CD4-positive, alpha-beta T cell treated with Interleukin-4 for 1 hour (primary cell): ENCODE data around the gene F10.

Source experiments
- DNase-seq, 2 donors: peaks; one replicate each; pipeline ENCODE4 v3.0.0-alpha.2; 2020 to 2022

The F10 gene

GRCh38 chr13:113140677-113141600, 18.3 kb downstream of the F10 start:
- DNase-seq: peak in 1 of 2 donors; percentile 7

- no peak for DNase-seq
Observed at GRCh38 chr13:113141601-113141970, 19.0 kb downstream of the F10 start.

GRCh38 chr13:113142876-113143275, 20.3 kb downstream of the F10 start:
- no peak for DNase-seq

GRCh38 chr13:113143466-113144254, 21.1 kb downstream of the F10 start:
- DNase-seq: no peak

- DNase-seq: no peak
Observed at GRCh38 chr13:113144255-113144629, 21.6 kb downstream of the F10 start.

- no peak for DNase-seq
Observed at GRCh38 chr13:113145496-113145895, 22.9 kb downstream of the F10 start.

- DNase-seq: no peak
Observed at GRCh38 chr13:113145911-113146598, 23.5 kb downstream of the F10 start.

GRCh38 chr13:113146750-113147149, 24.2 kb downstream of the F10 start:
- no peak for DNase-seq

GRCh38 chr13:113147206-113147605, 24.6 kb downstream of the F10 start:
- no peak for DNase-seq

GRCh38 chr13:113148407-113148806, 25.8 kb downstream of the F10 start:
- DNase-seq: no peak

- no peak for DNase-seq
Observed at GRCh38 chr13:113148940-113149503, 26.4 kb downstream of the F10 start.

GRCh38 chr13:113149711-113150549, 27.3 kb downstream of the F10 start:
- DNase-seq: no peak

GRCh38 chr13:113150550-113151365, 28.2 kb downstream of the F10 start:
- no peak for DNase-seq

- DNase-seq: peak in 1 of 2 donors; percentile 26
Observed at GRCh38 chr13:113151745-113152690, 29.4 kb downstream of the F10 start.

GRCh38 chr13:113152691-113152983, 30.0 kb downstream of the F10 start:
- DNase-seq: no peak

- DNase-seq: no peak
Observed at GRCh38 chr13:113152984-113153809, 30.6 kb downstream of the F10 start.

- DNase-seq: peak; percentile 66 to 73
Observed at GRCh38 chr13:113153810-113154748, 31.5 kb downstream of the F10 start.

- DNase-seq: no peak
Observed at GRCh38 chr13:113155201-113155600, 32.6 kb downstream of the F10 start.
